ENCODE measurements around the gene KLHL2.

GRCh38 chr4:165248102-165248501, 40.7 kb downstream of the KLHL2 start:
- TF ChIP-seq, protein P1, sequence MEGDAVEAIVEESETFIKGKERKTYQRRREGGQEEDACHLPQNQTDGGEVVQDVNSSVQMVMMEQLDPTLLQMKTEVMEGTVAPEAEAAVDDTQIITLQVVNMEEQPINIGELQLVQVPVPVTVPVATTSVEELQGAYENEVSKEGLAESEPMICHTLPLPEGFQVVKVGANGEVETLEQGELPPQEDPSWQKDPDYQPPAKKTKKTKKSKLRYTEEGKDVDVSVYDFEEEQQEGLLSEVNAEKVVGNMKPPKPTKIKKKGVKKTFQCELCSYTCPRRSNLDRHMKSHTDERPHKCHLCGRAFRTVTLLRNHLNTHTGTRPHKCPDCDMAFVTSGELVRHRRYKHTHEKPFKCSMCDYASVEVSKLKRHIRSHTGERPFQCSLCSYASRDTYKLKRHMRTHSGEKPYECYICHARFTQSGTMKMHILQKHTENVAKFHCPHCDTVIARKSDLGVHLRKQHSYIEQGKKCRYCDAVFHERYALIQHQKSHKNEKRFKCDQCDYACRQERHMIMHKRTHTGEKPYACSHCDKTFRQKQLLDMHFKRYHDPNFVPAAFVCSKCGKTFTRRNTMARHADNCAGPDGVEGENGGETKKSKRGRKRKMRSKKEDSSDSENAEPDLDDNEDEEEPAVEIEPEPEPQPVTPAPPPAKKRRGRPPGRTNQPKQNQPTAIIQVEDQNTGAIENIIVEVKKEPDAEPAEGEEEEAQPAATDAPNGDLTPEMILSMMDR (IDR thresholded peaks at IDR 0.05), result no peak
- TF ChIP-seq POLR2AphosphoS5 (IDR thresholded peaks at IDR 0.05) (no peak), EP300 (IDR thresholded peaks at IDR 0.05) (no peak), POLR2A (IDR thresholded peaks at IDR 0.05) (no peak)
